Neural cell (in vitro differentiated cells): ENCODE data around the gene CDC42BPB.

Source experiments
- CTCF ChIP-seq: fragments of 450-650 bp; IDR thresholded peaks from 2 replicates; pipeline ENCODE4 v1.5.1; 2014; ENCODE audit warnings: antibody characterized with exemption, mild to moderate bottlenecking, moderate library complexity; ENCODE audit not compliant: poor library complexity, severe bottlenecking
- EP300 ChIP-seq: fragments of 450-650 bp; conservative IDR thresholded peaks from 2 replicates; pipeline ENCODE4 v1.6.1; 2014; ENCODE audit warnings: antibody characterized with exemption, mild to moderate bottlenecking, moderate library complexity; ENCODE audit not compliant: poor library complexity, severe bottlenecking
- EZH2 ChIP-seq: fragments of 200-600, 300-800 bp; shearing (Covaris generic), sonication (generic); IDR thresholded peaks from 2 replicates; pipeline ENCODE4 v1.6.1; 2014; ENCODE audit warnings: antibody characterized with exemption, low read length, borderline replicate concordance, mild to moderate bottlenecking; ENCODE audit not compliant: insufficient read depth, poor library complexity, severe bottlenecking
- MXI1 ChIP-seq: fragments of 450-650 bp; conservative IDR thresholded peaks from 2 replicates; pipeline ENCODE4 v1.6.1; 2014; ENCODE audit warnings: antibody characterized with exemption, mild to moderate bottlenecking; ENCODE audit not compliant: poor library complexity, severe bottlenecking
- POLR2AphosphoS5 ChIP-seq: IDR thresholded peaks from 2 replicates; pipeline ENCODE4 v1.6.1; 2012
- RAD21 ChIP-seq: fragments of 450-650 bp; conservative IDR thresholded peaks from 2 replicates; pipeline ENCODE4 v1.6.1; 2014; ENCODE audit warnings: antibody characterized with exemption, mild to moderate bottlenecking, moderate library complexity
- TAF1 ChIP-seq: IDR thresholded peaks from 2 replicates; pipeline ENCODE4 v1.6.1; 2012; ENCODE audit warnings: low read depth

GRCh38 chr14:103001226-103001625 is 56.1 kb downstream of the CDC42BPB start:
- no peak for TF ChIP-seq CTCF
- no peak for TF ChIP-seq EZH2
- TF ChIP-seq TAF1: no peak
- no peak for TF ChIP-seq POLR2AphosphoS5
- no peak for TF ChIP-seq RAD21
- TF ChIP-seq EP300: no peak
- no peak for TF ChIP-seq MXI1
